ENCODE measurements around the gene LRRIQ1. TPM values are rescaled to one million over a fixed set of nuclear protein-coding genes. Genes with fewer than 3 reads are reported as not detected.
A peak's percentile ranks its signal among the peaks of the same experiment; 100 is the strongest.

LRRIQ1 gene
- total and polyA plus RNA-seq, 5 experiments from 2014 or later, result not detected

DNA sequence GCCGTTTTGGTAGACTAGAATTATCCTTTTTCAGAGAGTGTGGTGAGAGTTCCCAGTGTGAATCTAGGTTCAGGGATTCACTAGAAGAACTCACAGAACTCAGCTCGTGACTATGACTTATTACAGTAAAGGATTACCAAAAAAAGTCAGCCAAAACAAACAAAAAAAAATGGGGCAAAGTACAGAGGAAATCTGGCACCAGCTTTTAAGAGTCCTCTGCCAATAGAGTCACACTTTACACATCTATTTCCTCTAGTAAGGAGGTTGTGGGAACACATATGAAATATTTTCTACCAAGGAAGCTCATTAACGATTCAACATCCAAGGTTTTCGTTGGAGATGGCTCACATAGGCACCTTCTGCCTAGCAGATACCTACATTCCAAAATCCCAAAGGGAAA, 28.3 kb upstream of the LRRIQ1 start:
- POLR2A ChIA-PET, result no interaction called here
- no peak for ATAC-seq
- no peak overlapping the region for H3K4me3 Mint-ChIP-seq
- H3K27ac Mint-ChIP-seq, result no peak overlapping the region
- H3K36me3 Mint-ChIP-seq, result no peaks in the 10 kb centered on the region
- H3K4me1 Mint-ChIP-seq, result no peaks in the 10 kb centered on the region
- DNase-seq, result no peak
- peaks cover 0 to 4% (median 0%) of the 10 kb centered on the region in 9 donors for H3K9me3 Mint-ChIP-seq
- peaks cover 0 to 6% (median 0%) of the 10 kb centered on the region in 5 donors for H3K27me3 Mint-ChIP-seq

DNA sequence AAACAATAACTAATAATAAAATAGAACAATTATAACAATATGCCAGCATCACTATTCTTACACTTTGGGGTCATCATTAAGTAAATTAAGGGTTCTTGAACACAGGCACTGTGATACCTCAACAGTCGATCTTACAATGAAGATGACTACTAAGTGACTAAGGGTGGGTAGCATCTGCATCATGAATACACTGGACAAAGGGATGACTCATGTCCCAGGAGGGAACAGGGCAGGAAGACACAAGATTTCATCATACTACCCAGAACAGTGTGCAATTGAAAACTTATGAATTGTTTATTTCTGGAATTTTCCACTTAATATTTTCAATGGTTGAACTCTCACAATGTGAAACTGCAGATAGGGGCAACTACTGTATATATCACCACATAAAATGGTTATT, 19.7 kb upstream of the LRRIQ1 start:
- peaks cover 0 to 6% (median 0%) of the 10 kb centered on the region in 5 donors for H3K27me3 Mint-ChIP-seq
- no peak overlapping the region for H3K4me3 Mint-ChIP-seq
- POLR2A ChIA-PET, result no interaction called here
- ATAC-seq, result no peak
- no peak overlapping the region for H3K27ac Mint-ChIP-seq
- H3K36me3 Mint-ChIP-seq, result no peaks in the 10 kb centered on the region
- H3K4me1 Mint-ChIP-seq, result no peaks in the 10 kb centered on the region
- H3K9me3 Mint-ChIP-seq, result peaks cover 0 to 4% (median 0%) of the 10 kb centered on the region in 9 donors
- DNase-seq, result no peak

DNA sequence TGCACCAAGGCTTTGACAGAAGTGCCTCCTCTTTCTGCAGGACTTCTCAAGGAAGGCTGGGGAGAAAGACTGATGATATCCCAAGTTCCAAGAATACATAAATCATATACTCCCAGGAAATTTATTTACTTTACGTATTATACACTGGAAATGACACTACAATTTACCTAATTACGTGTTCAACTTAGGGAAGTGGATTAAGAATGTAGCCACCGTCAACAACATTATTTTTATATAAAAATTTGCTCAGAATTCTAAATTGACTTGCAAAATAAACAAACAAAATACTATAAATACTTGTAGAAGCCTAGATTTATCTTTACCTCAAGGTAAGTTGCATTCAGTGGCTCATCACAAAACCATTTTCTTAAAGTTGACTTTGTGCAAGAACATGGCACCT, 19.0 kb upstream of the LRRIQ1 start:
- POLR2A ChIA-PET, result no interaction called here

DNA sequence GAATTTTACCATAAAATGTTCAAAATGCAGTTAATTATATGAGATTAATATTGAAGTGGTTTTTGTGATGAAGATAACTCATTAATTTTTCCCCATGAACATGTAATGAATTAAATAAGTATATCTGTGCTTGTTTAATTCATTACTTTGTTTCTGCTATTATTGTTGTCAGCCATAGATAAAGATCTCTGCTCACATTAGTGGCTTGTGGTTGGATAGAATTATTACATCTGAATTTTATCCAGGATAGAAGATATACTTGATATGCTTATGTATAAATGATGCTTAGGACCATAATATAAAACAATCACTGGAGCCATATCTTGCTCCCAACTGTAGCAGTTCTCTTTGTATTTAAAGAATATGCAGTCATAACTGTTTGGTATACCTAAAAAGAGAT, 18.5 kb upstream of the LRRIQ1 start:
- DNase-seq, result no peak
- no peaks in the 10 kb centered on the region for H3K27me3 Mint-ChIP-seq
- ATAC-seq, result no peak

More for the DNA sequence above, 19.0 kb upstream of the LRRIQ1 start:
- H3K27ac Mint-ChIP-seq, result no peak overlapping the region
- no peaks in the 10 kb centered on the region for H3K36me3 Mint-ChIP-seq
- H3K4me1 Mint-ChIP-seq, result no peaks in the 10 kb centered on the region
- H3K9me3 Mint-ChIP-seq, result peaks cover 0 to 4% (median 0%) of the 10 kb centered on the region in 9 donors
- DNase-seq (no peak), ATAC-seq (no peak)
- H3K4me3 Mint-ChIP-seq, result no peak overlapping the region
- peaks cover 0 to 4% (median 0%) of the 10 kb centered on the region in 5 donors for H3K27me3 Mint-ChIP-seq

DNA sequence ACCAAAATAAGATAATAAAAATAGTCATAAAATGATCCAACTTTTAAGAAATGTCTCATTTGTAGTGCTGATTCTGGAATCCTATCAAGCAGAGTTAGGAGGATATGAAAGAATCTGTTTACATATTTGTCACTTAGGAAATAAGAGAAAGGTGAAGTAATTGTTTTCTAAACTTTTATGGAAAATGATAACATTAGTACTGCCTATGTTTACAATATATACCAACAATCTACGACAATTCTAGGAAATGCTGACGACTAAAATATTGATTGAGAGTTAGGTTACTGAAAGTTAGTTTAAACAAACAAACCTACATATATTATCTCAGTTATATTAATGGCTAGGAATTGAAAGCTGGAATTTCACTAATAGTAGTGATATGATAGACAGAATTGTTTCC, 18.1 kb upstream of the LRRIQ1 start:
- POLR2A ChIA-PET, result no interaction called here
- ATAC-seq (no peak), DNase-seq (no peak)
- H3K4me1 Mint-ChIP-seq, result no peaks in the 10 kb centered on the region
- H3K27ac Mint-ChIP-seq, result no peak overlapping the region
- no peaks in the 10 kb centered on the region for H3K9me3 Mint-ChIP-seq
- H3K36me3 Mint-ChIP-seq, result no peaks in the 10 kb centered on the region
- no peaks in the 10 kb centered on the region for H3K27me3 Mint-ChIP-seq
- H3K4me3 Mint-ChIP-seq, result no peak overlapping the region

More for the DNA sequence above, 18.5 kb upstream of the LRRIQ1 start:
- no peaks in the 10 kb centered on the region for H3K9me3 Mint-ChIP-seq
- H3K36me3 Mint-ChIP-seq, result no peaks in the 10 kb centered on the region
- H3K27ac Mint-ChIP-seq, result no peak overlapping the region
- H3K4me3 Mint-ChIP-seq, result no peak overlapping the region
- POLR2A ChIA-PET, result no interaction called here
- no peaks in the 10 kb centered on the region for H3K4me1 Mint-ChIP-seq

DNA sequence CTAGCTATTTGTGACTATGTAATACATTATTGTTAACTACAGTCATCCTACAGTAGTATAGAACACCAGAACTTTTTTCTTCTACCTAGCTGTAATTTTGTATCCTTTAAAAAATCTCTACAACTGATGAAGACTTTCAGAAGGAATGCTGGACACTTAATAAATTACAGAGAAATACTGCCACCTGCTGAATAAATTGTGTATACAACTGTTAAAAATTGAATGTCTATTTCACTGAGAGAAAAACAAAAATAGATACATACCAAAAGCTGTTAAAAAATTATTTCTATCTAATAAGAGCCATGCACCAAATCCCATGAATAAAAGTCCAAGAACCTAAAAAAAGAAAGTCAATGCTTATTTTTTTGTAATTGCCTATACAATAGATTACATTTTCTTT, 6.7 kb upstream of the LRRIQ1 start:
- H3K4me3 Mint-ChIP-seq, result no peak overlapping the region
- H3K4me1 Mint-ChIP-seq, result no peaks in the 10 kb centered on the region
- POLR2A ChIA-PET, result interaction anchor here (0.6 kb wide), 1 partner anchor 217 kb away, joined by 4 read pairs; no protein-coding TSS in a partner anchor
- no peaks in the 10 kb centered on the region for H3K9me3 Mint-ChIP-seq
- no peaks in the 10 kb centered on the region for H3K36me3 Mint-ChIP-seq
- H3K27me3 Mint-ChIP-seq, result peaks cover 0 to 12% (median 6%) of the 10 kb centered on the region in 5 donors
- H3K27ac Mint-ChIP-seq, result no peak overlapping the region
- peak in 3 of 10 donors; percentile 7 to 10 (median 9) for DNase-seq
- ATAC-seq, result no peak

DNA sequence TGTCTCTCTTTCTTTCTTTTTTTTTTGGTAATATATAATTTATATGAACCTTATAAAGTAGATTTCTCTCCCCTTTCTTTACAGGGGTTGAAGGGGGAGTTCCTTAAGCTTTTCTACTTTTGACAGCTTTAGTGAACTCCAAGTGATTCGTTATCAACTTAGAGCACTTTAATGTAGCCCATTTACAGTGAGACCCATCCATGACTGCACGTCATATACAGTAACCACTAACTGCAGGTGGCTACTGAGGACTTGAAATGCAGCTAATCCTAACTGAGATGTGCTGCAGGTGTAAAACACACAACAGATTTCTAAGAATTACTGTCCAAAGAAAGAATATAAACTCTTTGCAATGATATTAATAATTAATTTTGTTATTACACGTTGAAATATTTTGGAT, 582 bp downstream of the LRRIQ1 start:
- Mint-ChIP-seq H3K4me3 (peak overlapping the region in 9 of 10 donors; percentile 25 to 78 (median 66)), H3K27ac (no peak overlapping the region)

DNA sequence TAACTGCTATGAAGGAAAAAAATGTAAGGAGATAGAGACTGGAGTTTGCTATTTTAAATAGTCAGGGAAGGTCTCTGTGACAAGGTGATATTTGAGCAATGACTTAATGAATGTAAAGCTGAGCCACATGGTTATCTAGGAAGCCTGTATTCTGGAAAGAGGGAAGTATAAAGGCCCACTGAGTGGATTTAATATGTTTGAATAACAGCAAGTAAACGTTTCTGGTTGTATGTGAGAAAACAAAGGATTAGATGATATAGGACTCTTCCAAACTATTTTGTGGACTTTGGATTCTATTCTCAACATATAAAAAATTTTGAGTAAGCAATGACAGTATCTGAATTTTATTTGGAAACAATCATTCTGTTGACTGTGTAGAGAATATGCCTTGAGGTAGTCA, 5.2 kb downstream of the LRRIQ1 start:
- H3K27ac Mint-ChIP-seq, result no peak overlapping the region
- peaks cover 0 to 2% (median 0%) of the 10 kb centered on the region in 3 donors for H3K36me3 Mint-ChIP-seq
- POLR2A ChIA-PET, result no interaction called here
- ATAC-seq, result no peak
- no peak overlapping the region for H3K4me3 Mint-ChIP-seq
- H3K9me3 Mint-ChIP-seq, result no peaks in the 10 kb centered on the region
- DNase-seq, result no peak
- peaks cover 0 to 2% (median 1%) of the 10 kb centered on the region in 4 donors for H3K4me1 Mint-ChIP-seq
- H3K27me3 Mint-ChIP-seq, result peaks cover 0 to 7% (median 4%) of the 10 kb centered on the region in 5 donors

More for the DNA sequence above, 582 bp downstream of the LRRIQ1 start:
- POLR2A ChIA-PET, result no interaction called here
- ATAC-seq (peak in 1 of 2 donors; percentile 27), DNase-seq (no peak)
- Mint-ChIP-seq H3K9me3 (no peaks in the 10 kb centered on the region), H3K36me3 (peaks cover 0 to 2% (median 0%) of the 10 kb centered on the region in 3 donors), H3K27me3 (peaks cover 6 to 16% (median 8%) of the 10 kb centered on the region in 5 donors), H3K4me1 (peaks cover 0 to 8% (median 3%) of the 10 kb centered on the region in 4 donors)

DNA sequence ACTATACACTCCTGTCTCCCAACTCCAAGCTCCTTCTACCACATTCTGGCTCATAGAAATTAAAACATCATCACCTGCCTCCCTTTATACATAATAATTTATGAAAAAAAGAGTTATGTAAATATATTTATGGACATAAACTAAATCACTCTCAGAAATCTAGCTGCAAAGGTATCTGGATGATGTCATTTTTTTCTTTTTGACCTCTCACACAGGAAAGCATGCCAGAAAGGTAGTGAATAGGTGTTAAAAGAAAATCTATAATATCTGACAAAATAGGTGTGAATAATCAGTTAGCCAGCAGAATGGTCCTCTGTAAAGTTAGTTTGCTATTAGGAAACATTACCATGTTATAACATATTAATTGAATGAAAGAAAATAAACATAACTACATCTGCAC, 7.7 kb downstream of the LRRIQ1 start:
- ATAC-seq (no peak), DNase-seq (no peak)
- H3K9me3 Mint-ChIP-seq, result no peaks in the 10 kb centered on the region
- H3K4me3 Mint-ChIP-seq, result no peak overlapping the region
- no peak overlapping the region for H3K27ac Mint-ChIP-seq
- peaks cover 0 to 7% (median 4%) of the 10 kb centered on the region in 5 donors for H3K27me3 Mint-ChIP-seq
- H3K36me3 Mint-ChIP-seq, result no peaks in the 10 kb centered on the region
- no peaks in the 10 kb centered on the region for H3K4me1 Mint-ChIP-seq
- POLR2A ChIA-PET, result no interaction called here

DNA sequence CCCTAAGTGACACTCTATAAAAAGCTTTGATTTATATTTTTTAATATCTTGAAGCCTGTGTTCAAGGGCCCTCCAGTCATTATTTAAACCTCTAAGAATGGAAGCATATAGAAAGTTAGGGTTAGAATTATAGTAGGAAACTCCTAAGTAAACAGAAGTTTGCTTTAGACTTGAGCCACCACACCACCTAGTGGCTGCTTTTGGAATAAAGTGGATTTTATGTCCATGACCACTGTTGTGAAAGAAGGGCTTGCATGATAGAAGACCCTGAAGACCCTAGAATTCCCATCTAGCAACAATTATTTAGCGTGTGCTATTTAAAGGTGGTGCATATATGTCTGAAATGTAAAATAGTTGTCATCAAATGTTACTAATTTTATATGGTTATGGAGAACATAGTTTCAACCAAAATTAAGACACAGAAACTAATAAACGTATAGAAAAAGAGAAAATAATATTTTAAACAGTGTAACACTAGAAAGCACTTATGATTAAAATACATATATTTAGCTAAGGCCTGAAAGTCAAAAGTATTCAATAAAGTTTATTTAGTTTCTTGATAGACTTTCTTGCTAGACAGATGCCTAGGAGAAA, 21.3 kb downstream of the LRRIQ1 start:
- ATAC-seq (no peak), DNase-seq (peak in 4 of 10 donors; percentile 3 to 17 (median 6))
- Mint-ChIP-seq H3K36me3 (no peaks in the 10 kb centered on the region), H3K4me1 (peaks cover 0 to 6% (median 0%) of the 10 kb centered on the region in 4 donors), H3K27me3 (peaks cover 0 to 3% (median 0%) of the 10 kb centered on the region in 5 donors), H3K27ac (no peak overlapping the region), H3K9me3 (peaks cover 0 to 2% (median 0%) of the 10 kb centered on the region in 9 donors), H3K4me3 (no peak overlapping the region)
- POLR2A ChIA-PET, result no interaction called here

DNA sequence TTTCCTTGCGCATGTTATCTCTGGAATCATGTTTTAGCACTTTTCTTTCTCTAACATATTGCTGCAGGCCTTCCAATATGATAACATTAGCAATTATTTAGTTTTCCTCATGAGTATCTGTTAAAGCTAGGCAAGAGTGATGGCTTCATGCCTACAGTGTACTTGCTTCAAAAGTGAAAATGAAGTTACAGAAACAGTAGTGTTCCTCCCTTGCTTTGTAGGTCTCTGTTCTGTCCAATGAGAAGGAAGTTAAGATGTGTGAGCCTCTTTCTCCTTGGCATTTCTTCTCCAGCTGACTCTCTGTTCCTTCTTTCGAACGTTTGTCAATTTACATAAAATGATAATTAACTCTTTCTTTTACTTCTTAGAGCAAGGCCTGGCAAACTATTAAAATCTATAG, 22.2 kb downstream of the LRRIQ1 start:
- Mint-ChIP-seq H3K4me1 (peaks cover 0 to 6% (median 0%) of the 10 kb centered on the region in 4 donors), H3K4me3 (no peak overlapping the region), H3K36me3 (no peaks in the 10 kb centered on the region), H3K9me3 (no peaks in the 10 kb centered on the region), H3K27ac (peak overlapping the region in 1 of 10 donors; percentile 37), H3K27me3 (peaks cover 0 to 3% (median 0%) of the 10 kb centered on the region in 5 donors)
- POLR2A ChIA-PET, result no interaction called here
- no peak for ATAC-seq
- DNase-seq, result no peak

DNA sequence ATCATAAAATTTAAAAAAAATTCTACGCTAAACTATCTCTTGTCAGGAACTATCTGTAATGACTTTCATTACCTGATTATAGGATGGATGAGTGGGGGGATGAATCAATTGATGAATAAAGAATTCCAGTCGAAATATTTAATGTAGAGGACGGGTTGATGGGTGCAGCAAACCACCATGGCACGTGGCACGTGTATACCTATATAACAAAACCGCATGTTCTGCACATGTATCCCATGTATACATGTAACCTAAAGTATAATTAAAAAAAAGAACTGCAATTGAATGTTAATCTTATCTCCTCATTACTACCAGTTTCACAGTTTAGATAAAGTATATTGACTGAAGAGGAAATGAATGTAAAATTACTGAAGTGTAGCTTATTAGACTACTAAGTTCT, 23.4 kb downstream of the LRRIQ1 start:
- no peaks in the 10 kb centered on the region for H3K36me3 Mint-ChIP-seq
- POLR2A ChIA-PET, result no interaction called here

DNA sequence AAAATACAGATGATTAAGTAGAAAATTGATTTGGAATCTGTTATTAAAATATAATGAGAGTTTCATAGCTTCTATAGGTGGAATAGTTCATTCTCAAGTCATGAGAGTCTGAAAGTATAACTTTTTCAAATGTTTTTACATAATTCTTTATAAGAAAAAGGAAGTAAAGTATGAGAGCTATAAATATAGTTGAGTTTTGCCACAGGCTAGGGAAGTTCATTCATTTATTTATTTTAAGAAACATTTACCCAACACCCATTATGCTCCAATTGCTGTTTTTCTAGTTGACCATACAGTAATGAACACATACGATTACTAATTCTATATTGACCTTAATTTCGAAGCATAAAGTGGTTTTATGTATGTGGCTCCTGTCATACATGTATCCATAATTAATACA, 24.8 kb downstream of the LRRIQ1 start:
- no peak for DNase-seq
- Mint-ChIP-seq H3K27ac (no peak overlapping the region), H3K9me3 (peaks cover 0 to 3% (median 0%) of the 10 kb centered on the region in 9 donors), H3K36me3 (no peaks in the 10 kb centered on the region), H3K4me3 (no peak overlapping the region), H3K4me1 (peaks cover 0 to 6% (median 0%) of the 10 kb centered on the region in 4 donors), H3K27me3 (peaks cover 0 to 2% (median 0%) of the 10 kb centered on the region in 5 donors)
- POLR2A ChIA-PET, result no interaction called here
- ATAC-seq, result no peak

More for the DNA sequence above, 23.4 kb downstream of the LRRIQ1 start:
- DNase-seq (no peak), ATAC-seq (no peak)
- Mint-ChIP-seq H3K27me3 (peaks cover 0 to 3% (median 0%) of the 10 kb centered on the region in 5 donors), H3K9me3 (no peaks in the 10 kb centered on the region), H3K27ac (no peak overlapping the region), H3K4me1 (peaks cover 0 to 6% (median 0%) of the 10 kb centered on the region in 4 donors), H3K4me3 (no peak overlapping the region)

All from naive thymus-derived CD8-positive, alpha-beta T cell (primary cell).